Small intestine (tissue), 7 donors: ENCODE measurements around the gene PITPNC1. TPM values are rescaled to one million over a fixed set of nuclear protein-coding genes. Genes with fewer than 3 reads are reported as not detected.
"Not testable (repeated sequence)": the region's sequence is repeated elsewhere in the genome, so short reads cannot be mapped to it uniquely, and the experiment has no call there.

Experiments used
- DNase-seq, 2 donors: peaks; one replicate each; pipeline versions ENCODE4 v3.0.0 to v3.0.0-alpha.2; 2013
- FAIRE-seq: peaks from 2 replicates; lab custom pipeline; 2012; peaks lifted over from hg19 to GRCh38; lab: Jason Lieb, UNC
- H3K27ac ChIP-seq, 3 donors: one replicate each; pipeline ENCODE4 v1.5.1; 2013; ENCODE audit warnings: low read length in 2 of 3, mild to moderate bottlenecking in 2 of 3, control low read depth in 1 of 3, inconsistent platforms in 1 of 3, low read depth in 1 of 3, moderate library complexity in 1 of 3
- H3K27me3 ChIP-seq, 3 donors: one replicate each; pipeline ENCODE4 v1.6.1; 2013; ENCODE audit warnings: low read length in 3 of 3, inconsistent platforms in 1 of 3; ENCODE audit not compliant: control insufficient read depth in 3 of 3, insufficient read depth in 3 of 3
- H3K36me3 ChIP-seq, 3 donors: one replicate each; pipeline ENCODE4 v1.6.1; 2013; ENCODE audit warnings: low read length in 3 of 3, inconsistent platforms in 1 of 3, low read depth in 1 of 3, mild to moderate bottlenecking in 1 of 3, moderate library complexity in 1 of 3; ENCODE audit not compliant: control insufficient read depth in 3 of 3, insufficient read depth in 2 of 3
- H3K4me1 ChIP-seq, 3 donors: one replicate each; pipeline ENCODE4 v1.6.1; 2013; ENCODE audit warnings: low read length in 2 of 3, inconsistent platforms in 1 of 3, low read depth in 1 of 3, mild to moderate bottlenecking in 1 of 3, moderate library complexity in 1 of 3; ENCODE audit not compliant: control insufficient read depth in 3 of 3, insufficient read depth in 2 of 3
- H3K4me3 ChIP-seq, 3 donors: one replicate each; pipeline ENCODE4 v1.5.1; 2013; ENCODE audit warnings: low read length in 3 of 3, control low read depth in 1 of 3, inconsistent platforms in 1 of 3, low read depth in 1 of 3, mild to moderate bottlenecking in 1 of 3, moderate library complexity in 1 of 3
- H3K9me3 ChIP-seq, 2 donors: one replicate each; pipeline ENCODE4 v1.6.1; 2013; ENCODE audit warnings: low read depth in 1 of 2, low read length in 1 of 2; ENCODE audit not compliant: control insufficient read depth in 2 of 2, insufficient read depth in 1 of 2
- WGBS, 3 donors: extraction: QIAGEN DNeasy Blood & Tissue Kit; methylation state at CpG; one replicate each; pipeline ENCODE4 v1.1.7; 2013; 5-methylcytosine and 5-hydroxymethylcytosine counted together
- polyA plus RNA-seq, 4 donors: library from polyadenylated mRNA; stranded (reverse) in 3 of 4; unstranded in 1 of 4; fragments of 200-250 nt in 3 of 4; fragments of 120-200 nt in 1 of 4; gene quantifications; one replicate each; pipeline versions ENCODE4 v1.2.1 to v1.2.3, GENCODE V29; 2013
- donor health status: healthy with polysubstance abuse.
- donor health status: control.
- donor health status: control.
- donor health status: Bipolar disorder and iron deficiency.
- donor health status: healthy.

Gene PITPNC1
- polyA plus RNA-seq, 4 donors: 0.67 to 11.7 (median 3.4) TPM

DNA sequence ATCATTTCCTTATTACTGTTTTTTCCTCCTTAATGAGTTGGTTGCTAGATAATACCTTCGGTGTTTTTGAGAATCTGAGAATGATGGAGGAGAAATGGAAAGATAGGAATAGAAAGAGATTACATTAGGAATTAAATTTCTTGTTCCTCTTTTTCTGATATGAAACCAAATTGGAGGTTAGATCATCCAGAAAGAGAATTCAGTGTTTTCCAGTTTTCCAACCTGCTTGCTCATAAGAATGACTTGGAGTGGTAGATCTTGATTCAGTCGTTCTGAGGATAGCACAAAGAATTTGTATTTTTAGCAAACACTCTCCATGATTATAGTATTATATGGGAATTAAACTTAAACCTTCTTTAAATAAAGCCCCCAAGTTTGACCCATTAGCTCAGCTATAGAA is 35.9 kb downstream of the PITPNC1 start:
- no peak overlapping the region for H3K27ac ChIP-seq
- no peaks in the 10 kb centered on the region for H3K36me3 ChIP-seq
- H3K9me3 ChIP-seq: no peaks in the 10 kb centered on the region
- FAIRE-seq: no peak
- H3K4me1 ChIP-seq: peaks cover 0 to 3% (median 0%) of the 10 kb centered on the region in 3 donors
- no peak overlapping the region for H3K4me3 ChIP-seq
- no peak for DNase-seq
- WGBS, 3 donors: 14 to 56% (median 46%) methylated on average over 2 of the region's 2 CpGs
- H3K27me3 ChIP-seq: no peaks in the 10 kb centered on the region

DNA sequence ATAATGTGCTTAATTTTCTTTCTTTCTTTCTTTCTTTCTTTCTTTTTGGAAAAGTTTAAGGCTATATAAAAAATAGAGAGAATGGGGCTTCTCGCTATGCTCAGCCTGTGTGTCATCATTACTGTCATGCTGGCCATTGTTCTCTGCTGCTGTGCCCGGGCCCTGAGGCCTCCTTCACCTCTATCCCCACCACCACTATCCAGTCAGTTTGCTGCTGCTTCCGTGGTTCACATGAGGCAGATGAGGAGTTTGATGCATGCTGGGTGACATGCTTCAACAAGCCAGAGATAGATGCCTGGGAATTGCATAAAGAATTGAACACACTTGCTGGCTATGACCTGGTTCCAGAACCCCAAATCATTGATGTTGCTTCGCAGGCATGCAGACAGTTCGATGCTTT is 36.3 kb downstream of the PITPNC1 start:
- H3K4me1 ChIP-seq: peaks cover 0 to 3% (median 0%) of the 10 kb centered on the region in 3 donors
- WGBS, 3 donors: 87 to 95% (median 92%) methylated on average over 5 of the region's 5 CpGs
- no peak for FAIRE-seq
- H3K27ac ChIP-seq: no peak overlapping the region
- H3K9me3 ChIP-seq: no peaks in the 10 kb centered on the region
- H3K4me3 ChIP-seq: no peak overlapping the region
- no peaks in the 10 kb centered on the region for H3K36me3 ChIP-seq
- no peaks in the 10 kb centered on the region for H3K27me3 ChIP-seq
- DNase-seq: no peak

DNA sequence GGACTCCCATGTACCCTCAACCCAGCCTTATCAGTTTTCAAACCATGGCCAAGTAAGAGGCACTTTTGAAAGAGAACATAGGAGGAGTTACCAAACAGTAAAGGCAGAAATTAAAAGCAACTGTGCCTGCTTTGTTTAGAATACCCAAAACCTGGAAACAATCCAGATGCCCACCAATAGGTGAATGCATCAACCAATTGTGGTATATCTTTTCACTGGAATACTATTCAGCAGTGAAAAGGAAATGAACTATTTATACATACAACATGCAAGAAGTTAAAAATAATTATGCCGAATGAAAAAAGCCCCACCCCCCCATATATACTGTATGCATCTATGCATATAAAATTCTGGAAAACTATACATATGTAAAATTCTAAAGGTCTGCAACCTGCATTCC is 37.0 kb downstream of the PITPNC1 start:
- Histone ChIP-seq H3K4me3 (no peak overlapping the region), H3K36me3 (no peaks in the 10 kb centered on the region), H3K27ac (no peak overlapping the region), H3K9me3 (no peaks in the 10 kb centered on the region), H3K27me3 (no peaks in the 10 kb centered on the region), H3K4me1 (peaks cover 0 to 5% (median 0%) of the 10 kb centered on the region in 3 donors)
- WGBS, 3 donors: 98 to 100% (median 100%) methylated on average over 1 of the region's 1 CpG
- no peak for DNase-seq
- FAIRE-seq: no peak

DNA sequence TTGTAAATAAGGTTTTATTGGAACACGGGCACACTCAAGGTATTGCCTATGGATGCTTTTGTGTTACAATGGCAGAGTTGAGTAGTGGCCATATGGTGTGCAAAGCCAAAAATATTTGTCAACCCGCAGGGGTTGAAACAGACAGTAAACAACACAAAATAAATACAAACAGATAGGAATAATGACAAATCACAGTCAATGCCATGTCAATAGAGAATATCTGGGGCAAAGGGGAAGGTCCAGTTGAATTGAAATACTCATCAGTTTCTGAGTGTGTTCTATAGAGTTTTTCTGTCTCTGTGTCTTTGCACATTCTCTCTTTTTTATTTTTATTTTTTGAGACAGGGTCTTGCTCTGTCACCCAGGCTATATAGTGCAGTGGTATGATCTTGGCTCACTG is 37.5 kb downstream of the PITPNC1 start:
- 96 to 98% (median 98%) methylated on average over 2 of the region's 2 CpGs for WGBS, 3 donors
- Histone ChIP-seq H3K9me3 (no peaks in the 10 kb centered on the region), H3K4me3 (no peak overlapping the region), H3K4me1 (peaks cover 0 to 5% (median 0%) of the 10 kb centered on the region in 3 donors), H3K36me3 (no peaks in the 10 kb centered on the region), H3K27me3 (no peaks in the 10 kb centered on the region), H3K27ac (no peak overlapping the region)
- FAIRE-seq: no peak
- DNase-seq: no peak

DNA sequence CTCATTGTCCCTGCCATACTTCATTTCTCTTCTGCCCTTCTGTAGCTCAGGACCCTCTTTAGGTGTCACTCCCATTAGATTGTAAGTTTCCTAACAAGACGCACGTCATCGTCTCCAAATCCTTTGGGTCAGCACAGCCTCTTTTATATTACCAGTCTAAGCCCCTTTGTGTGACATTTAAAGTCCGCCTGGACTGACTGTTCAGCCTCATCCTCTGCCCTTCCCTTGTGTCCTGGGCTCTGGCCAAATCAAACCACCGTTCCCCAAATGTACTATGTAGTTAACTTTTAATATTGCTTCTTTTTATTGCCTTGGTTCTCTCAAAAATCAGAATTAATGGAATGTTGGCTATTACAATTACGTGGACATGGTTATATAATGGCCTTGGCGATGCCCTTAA is 38.2 kb downstream of the PITPNC1 start:
- FAIRE-seq: no peak

DNA sequence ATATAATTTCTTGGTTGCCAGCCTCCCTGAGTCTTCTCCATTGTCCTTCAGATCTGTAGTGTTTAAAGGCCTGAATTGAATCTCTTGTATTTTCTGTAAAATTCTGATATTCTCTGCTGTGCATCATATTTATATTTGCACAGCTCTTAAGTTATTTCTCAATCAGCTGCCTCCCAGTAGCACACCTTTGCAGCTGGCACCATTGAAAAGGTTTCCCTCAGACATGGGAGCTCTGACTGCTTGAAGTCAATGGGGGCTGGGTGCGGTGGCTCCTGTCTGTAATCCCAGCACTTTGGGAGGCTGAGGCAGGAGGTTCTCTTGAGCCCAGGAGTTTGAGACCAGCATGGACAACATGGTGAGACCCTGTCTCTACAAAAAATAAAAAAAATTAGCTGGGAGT is 40.4 kb downstream of the PITPNC1 start:
- DNase-seq (no peak), FAIRE-seq (no peak)
- WGBS, 3 donors: 97 to 100% (median 100%) methylated on average over 1 of the region's 1 CpG
- Histone ChIP-seq H3K36me3 (no peaks in the 10 kb centered on the region), H3K4me3 (no peak overlapping the region), H3K27ac (no peak overlapping the region), H3K4me1 (peaks cover 0 to 7% (median 3%) of the 10 kb centered on the region in 3 donors), H3K9me3 (no peaks in the 10 kb centered on the region), H3K27me3 (no peaks in the 10 kb centered on the region)

More for the DNA sequence above, 38.2 kb downstream of the PITPNC1 start:
- WGBS, 3 donors: 88 to 91% (median 88%) methylated on average over 7 of the region's 7 CpGs
- Histone ChIP-seq H3K36me3 (no peaks in the 10 kb centered on the region), H3K4me1 (peaks cover 0 to 8% (median 0%) of the 10 kb centered on the region in 3 donors), H3K9me3 (no peaks in the 10 kb centered on the region), H3K27ac (no peak overlapping the region), H3K27me3 (no peaks in the 10 kb centered on the region), H3K4me3 (no peak overlapping the region)
- DNase-seq: no peak

DNA sequence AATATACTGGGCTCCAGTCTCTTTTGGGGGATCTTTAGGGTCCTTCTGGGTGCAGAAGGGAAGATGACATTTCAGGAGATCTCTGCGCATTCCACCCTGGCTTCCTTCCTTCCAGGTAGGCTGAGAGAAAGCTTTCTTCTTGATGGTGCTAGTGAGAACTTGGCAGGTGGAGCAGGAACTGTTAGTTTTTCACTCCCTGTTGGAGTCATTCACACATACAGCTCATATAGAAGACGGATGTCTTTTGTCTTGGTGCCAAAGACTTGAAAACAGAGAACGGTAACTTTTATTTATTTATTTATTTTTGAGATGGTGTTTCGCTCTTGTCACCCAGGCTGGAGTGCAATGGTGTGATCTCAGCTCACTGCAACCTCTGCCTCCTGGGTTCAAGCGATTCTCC is 43.9 kb downstream of the PITPNC1 start:
- Histone ChIP-seq H3K9me3 (no peaks in the 10 kb centered on the region), H3K27ac (peak overlapping the region in 1 of 3 donors; percentile 96), H3K4me1 (peaks cover 0 to 13% (median 5%) of the 10 kb centered on the region in 3 donors), H3K36me3 (peaks cover 0 to 2% (median 0%) of the 10 kb centered on the region in 3 donors), H3K4me3 (no peak overlapping the region), H3K27me3 (no peaks in the 10 kb centered on the region)
- FAIRE-seq (no peak), DNase-seq (no peak)
- WGBS, 3 donors: 71 to 77% (median 75%) methylated on average over 5 of the region's 5 CpGs

DNA sequence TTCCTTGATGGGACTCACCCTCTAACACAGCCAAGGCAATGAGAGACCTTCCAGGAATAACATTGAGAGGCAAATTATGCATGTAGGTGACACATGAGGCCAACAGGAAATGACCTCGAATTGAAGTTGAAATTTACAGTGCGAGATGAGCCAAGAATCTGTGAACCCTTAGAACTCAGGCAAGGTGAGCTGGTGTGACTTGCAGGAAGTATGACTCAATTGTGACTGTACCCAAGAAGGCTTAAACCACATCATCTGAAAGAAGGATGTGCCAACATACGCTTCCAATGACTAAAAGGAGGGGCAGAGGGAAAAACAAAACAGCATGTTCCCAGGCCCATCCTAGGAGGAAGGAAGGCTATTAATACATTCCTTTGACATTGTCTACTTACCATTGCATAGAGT is 44.8 kb downstream of the PITPNC1 start:
- FAIRE-seq (no peak), DNase-seq (peak; percentile 10 to 93)
- no peak overlapping the region for H3K4me3 ChIP-seq
- H3K27ac ChIP-seq: peak overlapping the region in 2 of 3 donors; percentile 62 to 97
- peaks cover 0 to 13% (median 5%) of the 10 kb centered on the region in 3 donors for H3K4me1 ChIP-seq
- no peaks in the 10 kb centered on the region for H3K27me3 ChIP-seq
- WGBS, 3 donors: 5 to 26% (median 11%) methylated on average over 3 of the region's 3 CpGs
- peaks cover 0 to 2% (median 0%) of the 10 kb centered on the region in 3 donors for H3K36me3 ChIP-seq
- H3K9me3 ChIP-seq: no peaks in the 10 kb centered on the region

DNA sequence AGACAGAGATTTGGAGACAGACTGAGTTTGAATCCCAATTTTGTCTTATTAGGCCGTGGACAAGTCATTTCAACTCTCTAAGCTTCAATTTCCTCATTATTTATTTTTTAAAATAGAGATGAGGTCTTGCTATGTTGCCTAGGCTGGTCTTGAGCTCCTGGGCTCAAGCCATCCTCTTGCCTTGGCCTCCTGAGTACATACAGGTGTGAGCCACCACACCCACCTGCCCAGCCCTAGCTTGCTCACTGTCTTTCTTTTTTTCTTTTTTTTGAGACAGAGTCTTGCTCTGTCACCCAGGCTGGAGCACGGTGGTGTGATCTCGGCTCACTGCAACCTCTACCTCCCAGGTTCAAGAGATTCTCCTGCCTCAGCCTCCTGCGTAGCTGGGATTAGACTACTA is 45.2 kb downstream of the PITPNC1 start:
- not testable (repeated sequence) for H3K9me3 ChIP-seq, H3K27me3 ChIP-seq, H3K36me3 ChIP-seq, FAIRE-seq, H3K4me3 ChIP-seq
- peak in 1 of 2 donors; percentile 32 for DNase-seq
- Histone ChIP-seq H3K27ac (peak overlapping the region in 2 of 3 donors; percentile 62 to 97), H3K4me1 (peaks cover 0 to 13% (median 5%) of the 10 kb centered on the region in 3 donors)
- 68 to 85% (median 77%) methylated on average over 4 of the region's 4 CpGs for WGBS, 3 donors
